SK-N-SH (cell line): ENCODE measurements around the gene TRIM29. TPM values are rescaled to one million over a fixed set of nuclear protein-coding genes. Genes with fewer than 3 reads are reported as not detected.

Source experiments
- CTCF ChIA-PET: fragments of 300-600, 350-600 bp; formaldehyde crosslinking; extraction: SDS; loops from one replicate; lab custom pipeline; 2021; lab: Yijun Ruan, JAX
- POLR2A ChIA-PET: fragments of 350-600 bp; sonication (Branson Sonifier 250); formaldehyde crosslinking; extraction: SDS; loops from one replicate; lab custom pipeline; 2020; ENCODE audit warnings: antibody characterized with exemption, inconsistent platforms; lab: Yijun Ruan, JAX
- DNase-seq: peaks from one replicate; pipeline ENCODE4 v3.0.0; 2012
- H2AFZ ChIP-seq: fragments of 200-600 bp; sonication (generic); 2 replicates; pipeline ENCODE4 v1.8.1; 2016; ENCODE audit warnings: antibody characterized with exemption, mild to moderate bottlenecking, low read depth
- H3F3A ChIP-seq: fragments of 200-600 bp; sonication (generic); replicated peaks from 2 replicates; pipeline ENCODE3; 2016; ENCODE audit warnings: antibody characterized with exemption, mild to moderate bottlenecking; ENCODE audit not compliant: insufficient read depth
- H3K27ac ChIP-seq, 2 experiments: fragments of 200-500 bp in 1 of 2; fragments of 200-600 bp in 1 of 2; sonication (Bioruptor generic) in 1 of 2; sonication (generic), shearing (Covaris generic) in 1 of 2; 2 replicates each; pipeline versions ENCODE4 v1.5.1 to v1.6.1; 2014 to 2016; ENCODE audit warnings: low read depth in 2 of 2, inconsistent platforms in 1 of 2, low read length in 1 of 2, mild to moderate bottlenecking in 1 of 2, mixed read lengths in 1 of 2
- H3K27me3 ChIP-seq: fragments of 200-600 bp; sonication (generic), shearing (Covaris generic); 2 replicates; pipeline ENCODE4 v1.6.1; 2016; ENCODE audit warnings: mixed run types; ENCODE audit not compliant: insufficient read depth
- H3K36me3 ChIP-seq, 2 experiments: fragments of 200-500 bp in 1 of 2; fragments of 200-600 bp in 1 of 2; sonication (Bioruptor generic) in 1 of 2; sonication (generic) in 1 of 2; replicated peaks in 1 of 2; 2 replicates each; pipeline versions ENCODE3 to v1.5.1; 2014 to 2016; ENCODE audit warnings: low read length in 1 of 2, mild to moderate bottlenecking in 1 of 2; ENCODE audit not compliant: insufficient read depth in 2 of 2, control insufficient read depth in 1 of 2
- H3K4me1 ChIP-seq, 2 experiments: fragments of 200-500 bp in 1 of 2; fragments of 200-600 bp in 1 of 2; sonication (Bioruptor generic) in 1 of 2; sonication (generic), shearing (Covaris generic) in 1 of 2; 2 replicates each; pipeline versions ENCODE4 v1.5.1 to v1.6.1; 2014 to 2016; ENCODE audit warnings: low read depth in 1 of 2, low read length in 1 of 2, mixed run types in 1 of 2; ENCODE audit not compliant: insufficient read depth in 2 of 2, control insufficient read depth in 1 of 2
- H3K4me2 ChIP-seq: fragments of 200-600 bp; sonication (generic), shearing (Covaris generic); 2 replicates; pipeline ENCODE4 v1.6.1; 2017; ENCODE audit warnings: mixed run types
- H3K4me3 ChIP-seq, 2 experiments: fragments of 200-500 bp in 1 of 2; fragments of 200-600 bp in 1 of 2; sonication (Bioruptor generic) in 1 of 2; sonication (generic), shearing (Covaris generic) in 1 of 2; 2 replicates each; pipeline versions ENCODE4 v1.5.1 to v1.8.1; 2014 to 2016; ENCODE audit warnings: low read depth in 2 of 2, inconsistent platforms in 1 of 2, low read length in 1 of 2, mild to moderate bottlenecking in 1 of 2, mixed read lengths in 1 of 2, moderate library complexity in 1 of 2
- H3K79me2 ChIP-seq: fragments of 200-600 bp; sonication (generic); 2 replicates; pipeline ENCODE4 v1.8.1; 2017; ENCODE audit warnings: mild to moderate bottlenecking; ENCODE audit not compliant: insufficient read depth
- H3K9ac ChIP-seq: fragments of 200-600 bp; sonication (generic); 2 replicates; pipeline ENCODE4 v1.6.1; 2017; ENCODE audit warnings: mixed run types
- H3K9me2 ChIP-seq: fragments of 200-600 bp; sonication (generic); 2 replicates; pipeline ENCODE4 v1.6.1; 2017; ENCODE audit warnings: mixed run types
- H3K9me3 ChIP-seq: fragments of 200-600 bp; sonication (generic); 2 replicates; pipeline ENCODE4 v1.6.1; 2017; ENCODE audit warnings: mixed run types, mild to moderate bottlenecking, moderate library complexity
- H4K20me1 ChIP-seq: fragments of 200-600 bp; sonication (generic); 2 replicates; pipeline ENCODE4 v1.6.1; 2017; ENCODE audit warnings: mild to moderate bottlenecking, mixed run types; ENCODE audit not compliant: insufficient read depth
- EP300 ChIP-seq, 2 experiments: IDR thresholded peaks; 2 replicates each; pipeline versions ENCODE4 v1.4.0 to v1.6.1; 2012; ENCODE audit warnings: borderline replicate concordance in 1 of 2, low read depth in 1 of 2, low read length in 1 of 2
- FOSL2 ChIP-seq: IDR thresholded peaks from 2 replicates; pipeline ENCODE4 v1.4.0; 2012; ENCODE audit warnings: low read depth, mild to moderate bottlenecking, moderate library complexity, borderline replicate concordance
- GABPA ChIP-seq: IDR thresholded peaks from 2 replicates; pipeline ENCODE4 v1.4.0; 2012; ENCODE audit warnings: low read depth, mild to moderate bottlenecking
- GATA2 ChIP-seq: sonication (generic); formaldehyde crosslinking; IDR thresholded peaks from 2 replicates; pipeline ENCODE4 v1.5.0; 2020; ENCODE audit warnings: mild to moderate bottlenecking, missing genetic modification reagents
- MEF2A ChIP-seq: IDR thresholded peaks from 2 replicates; pipeline ENCODE4 v1.4.0; 2012; ENCODE audit warnings: low read depth, borderline replicate concordance
- NRF1 ChIP-seq: IDR thresholded peaks from 2 replicates; pipeline ENCODE4 v1.6.1; 2012; ENCODE audit warnings: low read depth, mild to moderate bottlenecking, low read length
- RAD21 ChIP-seq: IDR thresholded peaks from 2 replicates; pipeline ENCODE4 v1.6.1; 2012; ENCODE audit warnings: mild to moderate bottlenecking, low read length
- RCOR1 ChIP-seq: fragments of 150-350 bp; IDR thresholded peaks from 2 replicates; pipeline ENCODE4 v1.6.1; 2017; ENCODE audit warnings: antibody characterized with exemption, low read length
- REST ChIP-seq: IDR thresholded peaks from 2 replicates; pipeline ENCODE4 v1.6.1; 2012; ENCODE audit warnings: mild to moderate bottlenecking, low read depth, low read length, moderate library complexity
- RXRA ChIP-seq: IDR thresholded peaks from 2 replicates; pipeline ENCODE4 v1.4.0; 2012; ENCODE audit warnings: low read depth, mild to moderate bottlenecking, borderline replicate concordance
- SIN3A ChIP-seq: IDR thresholded peaks from 2 replicates; pipeline ENCODE4 v1.6.1; 2012; ENCODE audit warnings: low read depth, mild to moderate bottlenecking, low read length, moderate library complexity, borderline replicate concordance
- SMC3 ChIP-seq: IDR thresholded peaks from 2 replicates; pipeline ENCODE4 v1.6.1; 2012; ENCODE audit warnings: low read depth, low read length, improper control_type of control experiment
- USF1 ChIP-seq: IDR thresholded peaks from 2 replicates; pipeline ENCODE4 v1.4.0; 2012; ENCODE audit warnings: low read depth, borderline replicate concordance
- WGBS: methylation state at CpG from one replicate; pipeline ENCODE4 v1.1.6; 2017; ENCODE audit warnings: low lambda C conversion rate; 5-methylcytosine and 5-hydroxymethylcytosine counted together
- polyA plus RNA-seq, 3 experiments: library from polyadenylated mRNA; depleted of rRNA; stranded (reverse); fragments of >200 nt; gene quantifications; 2 replicates each; pipeline ENCODE4 v1.2.3, GENCODE V29; 2012
- TF ChIP-seq, protein P1 (sequence below): fragments of 150-350 bp; IDR thresholded peaks from 2 replicates; pipeline ENCODE4 v1.6.1; 2017; ENCODE audit warnings: antibody characterized with exemption, low read length, low read depth, borderline replicate concordance

TRIM29 gene
- polyA plus RNA-seq, 1 of the 3 experiments (the other 2 are of a cell fraction) = 0.03 TPM

DNA sequence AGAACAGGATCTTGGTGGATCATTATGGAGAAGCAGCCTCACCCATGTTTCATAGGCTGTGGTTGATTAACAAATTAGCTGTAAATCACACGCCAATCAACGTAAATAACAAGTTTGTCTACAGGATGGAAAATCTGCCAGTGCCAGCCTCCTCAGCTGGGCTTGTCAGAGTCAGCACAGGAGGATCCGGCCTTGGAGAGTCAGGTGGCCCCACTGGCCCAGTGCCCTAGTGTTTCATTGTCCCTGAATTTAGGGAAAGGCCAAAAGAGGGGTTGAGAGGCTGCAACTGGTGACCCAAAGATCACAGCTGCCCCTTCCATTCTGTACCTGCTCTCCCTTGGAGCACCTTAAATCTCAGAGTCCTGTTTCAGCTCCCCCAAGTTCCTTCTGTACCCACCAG, 42.4 kb downstream of the TRIM29 start:
- H3K36me3 ChIP-seq = no peaks in the 10 kb centered on the region
- ChIA-PET POLR2A (no interaction called here), CTCF (interaction anchor here (4.9 kb wide), 1 partner anchor 12 kb away, joined by 33 read pairs; no protein-coding TSS in a partner anchor)
- no peak overlapping the region for H3K27ac ChIP-seq
- H3K27me3 ChIP-seq = no peaks in the 10 kb centered on the region; the same call in 1 of the 2 replicates
- H3K4me1 ChIP-seq = peaks cover 0 to 44% of the 10 kb centered on the region in 2 experiments; a peak in 1 of 4 replicates
- H3K79me2 ChIP-seq = no peaks in the 10 kb centered on the region
- 47% methylated on average over 3 of the region's 3 CpGs for WGBS
- H3K9me3 ChIP-seq = no peaks in the 10 kb centered on the region
- no peaks in the 10 kb centered on the region for H3K9me2 ChIP-seq
- H3F3A ChIP-seq = no peaks in the 10 kb centered on the region
- H4K20me1 ChIP-seq = no peaks in the 10 kb centered on the region
- no peak overlapping the region for H3K4me3 ChIP-seq
- no peak overlapping the region for H3K9ac ChIP-seq
- TF ChIP-seq RXRA = no peak
- no peak for TF ChIP-seq NRF1
- no peak for TF ChIP-seq RCOR1
- no peak for TF ChIP-seq SIN3A
- no peak for TF ChIP-seq SMC3
- TF ChIP-seq, protein P1, sequence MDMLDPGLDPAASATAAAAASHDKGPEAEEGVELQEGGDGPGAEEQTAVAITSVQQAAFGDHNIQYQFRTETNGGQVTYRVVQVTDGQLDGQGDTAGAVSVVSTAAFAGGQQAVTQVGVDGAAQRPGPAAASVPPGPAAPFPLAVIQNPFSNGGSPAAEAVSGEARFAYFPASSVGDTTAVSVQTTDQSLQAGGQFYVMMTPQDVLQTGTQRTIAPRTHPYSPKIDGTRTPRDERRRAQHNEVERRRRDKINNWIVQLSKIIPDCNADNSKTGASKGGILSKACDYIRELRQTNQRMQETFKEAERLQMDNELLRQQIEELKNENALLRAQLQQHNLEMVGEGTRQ = no peak
- no peak overlapping the region for H3K4me2 ChIP-seq
- no peak for DNase-seq
- no peak overlapping the region for H2AFZ ChIP-seq

DNA sequence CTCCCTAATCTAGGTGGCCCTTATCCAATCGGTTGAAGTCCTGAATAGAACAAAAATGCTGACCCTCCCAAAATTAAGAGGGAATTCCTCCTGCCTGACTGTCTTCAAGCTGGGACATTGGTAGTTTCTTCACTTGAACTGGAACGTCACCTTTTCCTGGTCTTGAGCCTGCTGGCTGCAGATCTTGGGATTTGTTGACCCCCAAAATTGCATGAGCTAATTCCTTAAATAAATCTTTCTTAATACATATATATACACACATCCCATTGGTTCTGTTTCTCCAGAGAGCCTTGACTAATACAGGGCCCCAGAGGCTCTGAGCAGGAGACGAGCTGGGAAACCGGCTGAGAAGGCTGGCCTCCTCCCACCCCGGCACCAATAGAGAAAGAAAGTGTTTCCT, 46.2 kb downstream of the TRIM29 start:
- Histone ChIP-seq H3K4me1 (peaks cover 0 to 18% of the 10 kb centered on the region in 2 experiments; a peak in 1 of 4 replicates), H3K4me2 (no peak overlapping the region), H3K9me3 (no peaks in the 10 kb centered on the region), H3K79me2 (no peaks in the 10 kb centered on the region), H3K4me3 (no peak overlapping the region), H2AFZ (no peak overlapping the region), H3K9ac (no peak overlapping the region), H3K27ac (no peak overlapping the region), H3K36me3 (no peaks in the 10 kb centered on the region), H3K27me3 (no peaks in the 10 kb centered on the region; the same call in 1 of the 2 replicates), H3F3A (no peaks in the 10 kb centered on the region), H3K9me2 (no peaks in the 10 kb centered on the region), H4K20me1 (no peaks in the 10 kb centered on the region)
- DNase-seq = no peak
- ChIA-PET POLR2A (no interaction called here), CTCF (interaction anchor here (1.1 to 2.1 kb wide), 3 partner anchors 16 to 138 kb away, joined by 3 to 6 read pairs (median 6); no protein-coding TSS in a partner anchor)
- TF ChIP-seq USF1 = no peak
- 50% methylated on average over 5 of the region's 5 CpGs for WGBS

DNA sequence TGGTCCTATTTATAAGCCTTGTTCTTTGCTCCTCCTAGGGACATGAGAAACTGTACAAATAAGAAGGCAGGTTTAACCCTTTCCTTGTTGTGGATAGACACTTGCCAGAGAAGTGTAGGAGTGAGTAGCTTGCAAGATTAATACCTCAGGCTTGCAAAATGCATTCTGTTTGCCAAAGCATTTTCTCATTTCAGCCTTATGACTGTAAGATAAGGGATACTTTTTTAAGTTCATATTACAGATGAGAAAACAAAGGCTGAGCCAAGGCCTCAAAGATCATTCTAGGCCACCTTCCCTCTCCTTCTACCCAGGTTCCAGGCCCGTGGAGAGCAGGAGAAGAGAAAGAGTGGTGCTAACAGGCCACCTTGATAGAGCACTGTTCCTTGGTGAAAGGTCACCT, 46.8 kb downstream of the TRIM29 start:
- no peaks in the 10 kb centered on the region for H3K9me2 ChIP-seq
- no peaks in the 10 kb centered on the region for H3K79me2 ChIP-seq
- H3K36me3 ChIP-seq = no peaks in the 10 kb centered on the region
- H3K4me2 ChIP-seq = no peak overlapping the region
- POLR2A ChIA-PET = no interaction called here
- H3K4me1 ChIP-seq = peaks cover 0 to 12% of the 10 kb centered on the region in 2 experiments; a peak in 1 of 4 replicates
- no peak overlapping the region for H3K4me3 ChIP-seq
- DNase-seq = no peak
- H3F3A ChIP-seq = no peaks in the 10 kb centered on the region
- no peak overlapping the region for H3K9ac ChIP-seq
- 0% methylated on average over 1 of the region's 1 CpG for WGBS
- no peaks in the 10 kb centered on the region; the same call in 1 of the 2 replicates for H3K27me3 ChIP-seq
- TF ChIP-seq GABPA (no peak), NRF1 (no peak), REST (no peak), GATA2 (CRISPR knock-in tag) (no peak), EP300 (IDR thresholded peaks at IDR 0.05; ENCODE audit: borderline replicate concordance in 1 of 2, low read depth in 1 of 2, low read length in 1 of 2) (no peak), MEF2A (no peak), RAD21 (no peak), FOSL2 (no peak)
- no peaks in the 10 kb centered on the region for H3K9me3 ChIP-seq
- no peaks in the 10 kb centered on the region for H4K20me1 ChIP-seq
- no peak overlapping the region for H2AFZ ChIP-seq
- no peak overlapping the region for H3K27ac ChIP-seq
- CTCF ChIA-PET = interaction anchor here (1.2 to 2.1 kb wide), 2 partner anchors 16 to 17 kb away, joined by 6 read pairs; no protein-coding TSS in a partner anchor
